ENCODE data around the gene LRBA. TPM values are rescaled to one million over a fixed set of nuclear protein-coding genes. Genes with fewer than 3 reads are reported as not detected.
"Not testable (repeated sequence)": the region's sequence is repeated elsewhere in the genome, so short reads cannot be mapped to it uniquely, and the experiment has no call there.

Gene LRBA
- total and polyA plus RNA-seq, 9 donors = 9.7 to 49.2 (median 30.4) TPM

DNA sequence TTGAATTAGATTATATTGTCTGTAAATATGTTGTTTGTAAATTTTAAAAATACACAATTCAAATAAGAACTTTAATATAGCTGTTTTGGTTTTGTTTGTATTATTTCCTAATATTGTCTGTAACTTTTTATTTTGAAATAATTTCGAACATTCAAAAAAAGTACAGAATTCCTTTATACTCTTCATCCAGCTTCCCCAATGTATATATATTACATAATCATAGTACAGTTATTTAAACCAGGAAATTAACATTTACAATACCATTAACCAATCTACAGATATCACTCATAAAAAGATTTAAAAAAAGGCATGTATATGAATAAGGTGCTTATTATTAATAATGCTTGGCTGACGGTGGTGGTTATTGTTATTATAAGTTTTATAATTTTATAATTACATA is 84.1 kb downstream of the LRBA start:
- no peak for DNase-seq
- intact Hi-C loops (cut with DNase I) = no loop called here
- TF ChIP-seq, protein P1, sequence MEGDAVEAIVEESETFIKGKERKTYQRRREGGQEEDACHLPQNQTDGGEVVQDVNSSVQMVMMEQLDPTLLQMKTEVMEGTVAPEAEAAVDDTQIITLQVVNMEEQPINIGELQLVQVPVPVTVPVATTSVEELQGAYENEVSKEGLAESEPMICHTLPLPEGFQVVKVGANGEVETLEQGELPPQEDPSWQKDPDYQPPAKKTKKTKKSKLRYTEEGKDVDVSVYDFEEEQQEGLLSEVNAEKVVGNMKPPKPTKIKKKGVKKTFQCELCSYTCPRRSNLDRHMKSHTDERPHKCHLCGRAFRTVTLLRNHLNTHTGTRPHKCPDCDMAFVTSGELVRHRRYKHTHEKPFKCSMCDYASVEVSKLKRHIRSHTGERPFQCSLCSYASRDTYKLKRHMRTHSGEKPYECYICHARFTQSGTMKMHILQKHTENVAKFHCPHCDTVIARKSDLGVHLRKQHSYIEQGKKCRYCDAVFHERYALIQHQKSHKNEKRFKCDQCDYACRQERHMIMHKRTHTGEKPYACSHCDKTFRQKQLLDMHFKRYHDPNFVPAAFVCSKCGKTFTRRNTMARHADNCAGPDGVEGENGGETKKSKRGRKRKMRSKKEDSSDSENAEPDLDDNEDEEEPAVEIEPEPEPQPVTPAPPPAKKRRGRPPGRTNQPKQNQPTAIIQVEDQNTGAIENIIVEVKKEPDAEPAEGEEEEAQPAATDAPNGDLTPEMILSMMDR (IDR thresholded peaks at IDR 0.05) = no peak
- no peak for TF ChIP-seq EP300 (IDR thresholded peaks at IDR 0.05)
- no peaks in the 10 kb centered on the region for H3K4me1 ChIP-seq (ENCODE audit: insufficient read depth)
- no peaks in the 10 kb centered on the region for H3K9me3 ChIP-seq
- H3K27me3 ChIP-seq = no peaks in the 10 kb centered on the region
- 95 to 97% (median 95%) methylated on average over 2 of the region's 2 CpGs for whole genome bisulfite sequencing, 3 donors
- no peak overlapping the region for H3K4me3 ChIP-seq
- H3K27ac ChIP-seq = no peak overlapping the region
- H3K36me3 ChIP-seq = no peaks in the 10 kb centered on the region

DNA sequence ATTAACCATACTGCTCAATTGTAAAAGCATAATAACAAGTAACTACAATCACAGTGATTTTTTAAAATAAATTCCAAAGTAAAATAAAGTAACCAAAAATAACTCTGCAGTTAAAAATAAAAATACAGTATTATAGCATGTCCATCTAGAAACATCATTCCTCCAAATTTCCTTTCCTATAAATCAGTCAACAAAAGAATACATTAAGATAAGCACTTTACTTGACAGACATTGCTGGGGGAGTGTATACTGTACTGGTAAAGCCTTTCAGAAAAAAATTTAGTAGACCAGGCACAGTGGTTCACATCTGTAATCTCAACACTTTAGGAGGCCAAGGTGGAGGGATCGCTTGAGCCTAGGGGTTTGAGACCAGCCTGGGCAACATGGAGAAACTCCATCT is 91.1 kb downstream of the LRBA start:
- Histone ChIP-seq H3K36me3 (no peaks in the 10 kb centered on the region), H3K27ac (no peak overlapping the region), H3K4me1 (ENCODE audit: insufficient read depth) (no peaks in the 10 kb centered on the region), H3K4me3 (no peak overlapping the region), H3K27me3 (no peaks in the 10 kb centered on the region), H3K9me3 (no peaks in the 10 kb centered on the region)
- no peak for DNase-seq
- WGBS, 3 donors = 72 to 93% (median 83%) methylated on average over 1 of the region's 1 CpG
- intact Hi-C loops (cut with DNase I) = no loop called here
- TF ChIP-seq POLR2A (IDR thresholded peaks at IDR 0.05) = no peak
- TF ChIP-seq, protein P1 (IDR thresholded peaks at IDR 0.05) = no peak
- no peak for TF ChIP-seq EP300 (IDR thresholded peaks at IDR 0.05)

DNA sequence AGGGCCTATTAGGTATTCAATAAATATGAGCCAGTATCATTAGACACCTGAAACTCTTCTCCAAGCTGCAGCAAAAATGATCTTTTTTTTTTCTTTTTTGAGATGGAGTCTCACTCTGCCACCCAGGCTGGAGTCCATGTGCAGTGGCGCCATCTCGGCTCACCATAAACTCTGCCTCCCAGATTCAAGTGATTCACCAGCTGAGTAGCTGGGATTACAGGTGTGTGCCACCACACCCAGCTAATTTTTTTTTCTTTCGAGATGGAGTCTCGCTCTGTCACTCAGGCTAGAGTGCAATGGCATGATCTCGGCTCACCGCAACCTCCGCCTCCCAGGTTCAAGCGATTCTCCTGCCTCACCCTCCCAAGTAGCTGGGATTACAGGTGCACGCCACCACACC is 93.6 kb downstream of the LRBA start:
- DNase-seq = not testable (repeated sequence)

DNA sequence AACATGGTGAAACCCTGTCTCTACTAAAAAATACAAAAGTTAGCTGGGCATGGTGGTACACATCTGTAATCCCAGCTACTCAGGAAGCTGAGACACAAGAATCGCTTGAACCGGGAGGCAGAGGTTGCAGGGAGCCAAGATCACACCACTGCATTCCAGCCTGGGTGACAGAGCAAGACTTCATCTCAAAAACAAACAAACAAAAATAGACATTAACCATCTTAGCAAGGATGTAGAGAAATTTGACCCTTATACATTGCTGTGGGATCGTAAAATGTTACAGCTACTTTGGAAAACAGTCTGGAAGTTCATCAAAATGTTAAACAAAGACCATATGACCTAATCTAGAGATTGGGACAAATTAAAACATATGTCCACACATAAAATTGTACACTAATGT is 96.5 kb downstream of the LRBA start:
- not testable (repeated sequence) for H3K27ac ChIP-seq, H3K36me3 ChIP-seq

More for the DNA sequence above, 93.6 kb downstream of the LRBA start:
- H3K27me3 ChIP-seq; H3K4me3 ChIP-seq; H3K9me3 ChIP-seq; intact Hi-C loops (cut with DNase I); H3K4me1 ChIP-seq (ENCODE audit: insufficient read depth); H3K36me3 ChIP-seq; H3K27ac ChIP-seq: not testable (repeated sequence)
- WGBS, 3 donors = 97 to 98% (median 98%) methylated on average over 9 of the region's 9 CpGs

DNA sequence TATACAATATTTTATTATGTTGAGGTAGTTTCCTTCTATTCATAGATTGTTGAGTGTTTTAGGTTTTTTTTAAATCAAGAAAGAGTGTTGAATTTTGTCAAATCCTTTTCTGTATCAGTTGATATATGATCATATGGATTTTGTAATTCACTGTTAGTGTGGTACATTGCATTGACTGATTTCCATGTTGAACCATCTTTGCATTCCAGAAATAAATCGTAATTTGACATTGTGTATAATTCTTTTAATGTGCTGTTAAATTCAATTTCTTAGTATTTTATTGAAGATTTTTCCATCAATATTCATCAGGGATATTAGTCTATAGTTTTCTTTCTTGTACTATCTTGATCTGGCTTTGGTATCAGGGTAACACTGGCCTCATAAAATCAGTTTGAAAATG is 103.8 kb downstream of the LRBA start:
- TF ChIP-seq POLR2A (IDR thresholded peaks at IDR 0.05) (no peak), EP300 (IDR thresholded peaks at IDR 0.05) (no peak)
- TF ChIP-seq, protein P1 (IDR thresholded peaks at IDR 0.05) = no peak
- Histone ChIP-seq H3K4me1 (ENCODE audit: insufficient read depth) (peaks cover 2% of the 10 kb centered on the region), H3K27ac (no peak overlapping the region), H3K36me3 (no peaks in the 10 kb centered on the region), H3K4me3 (no peak overlapping the region), H3K9me3 (no peaks in the 10 kb centered on the region), H3K27me3 (no peaks in the 10 kb centered on the region)
- intact Hi-C loops (cut with DNase I) = no loop called here
- DNase-seq = no peak
- 96 to 97% (median 96%) methylated on average over 1 of the region's 1 CpG for WGBS, 3 donors

More for the DNA sequence above, 96.5 kb downstream of the LRBA start:
- H3K9me3 ChIP-seq; intact Hi-C loops (cut with DNase I); H3K4me3 ChIP-seq; DNase-seq; H3K4me1 ChIP-seq (ENCODE audit: insufficient read depth); H3K27me3 ChIP-seq: not testable (repeated sequence)
- 91 to 95% (median 93%) methylated on average over 3 of the region's 3 CpGs for WGBS, 3 donors

DNA sequence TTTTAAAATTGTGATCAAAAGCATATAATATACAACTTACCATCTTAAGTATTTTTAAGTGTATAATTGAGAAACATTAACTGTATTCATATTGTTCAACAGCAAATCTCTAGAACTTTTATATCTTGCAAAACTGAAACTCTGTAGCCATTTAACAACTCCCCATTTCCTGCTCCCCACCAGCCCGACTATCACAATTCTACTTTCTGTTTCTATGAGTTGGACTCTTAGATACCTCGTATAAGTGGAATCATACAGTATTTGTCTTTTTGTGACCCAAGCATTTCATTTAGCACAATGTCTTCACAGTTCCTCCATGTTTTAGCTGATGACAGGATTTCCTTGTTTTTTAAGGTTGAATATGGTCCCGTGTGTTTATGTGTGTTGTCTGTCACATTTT is 106.0 kb downstream of the LRBA start:
- Histone ChIP-seq H3K9me3 (no peaks in the 10 kb centered on the region), H3K4me3 (no peak overlapping the region), H3K27me3 (no peaks in the 10 kb centered on the region), H3K4me1 (ENCODE audit: insufficient read depth) (peaks cover 2% of the 10 kb centered on the region), H3K36me3 (no peaks in the 10 kb centered on the region), H3K27ac (no peak overlapping the region)
- WGBS, 3 donors = 89 to 94% (median 92%) methylated on average over 3 of the region's 3 CpGs
- TF ChIP-seq, protein P1 (IDR thresholded peaks at IDR 0.05) = no peak
- TF ChIP-seq EP300 (IDR thresholded peaks at IDR 0.05) (no peak), POLR2A (IDR thresholded peaks at IDR 0.05) (no peak)
- intact Hi-C loops (cut with DNase I) = no loop called here
- DNase-seq = no peak

Measured in ovary (tissue), 9 donors.